Ovary (tissue), 3 donors: ENCODE measurements around the gene CXCR2.

ENCODE experiments used
- CTCF ChIP-seq, 3 donors: fragments of 450-650 bp in 2 of 3; fragments of 200-600 bp in 1 of 3; IDR thresholded peaks; one replicate each; pipeline versions ENCODE4 v1.5.1 to v1.8.0; 2016 to 2022; ENCODE audit warnings: antibody characterized with exemption in 3 of 3, mild to moderate bottlenecking in 1 of 3
- POLR2A ChIP-seq: fragments of 450-650 bp; IDR thresholded peaks from one replicate; pipeline ENCODE4 v1.6.1; 2017; ENCODE audit warnings: antibody characterized with exemption, mild to moderate bottlenecking, moderate library complexity
- donor health status: DM: no; HTN: no; CAD: no.

GRCh38 chr2:218097975-218098374, 27.9 kb upstream of the CXCR2 start:
- no peak for TF ChIP-seq CTCF (IDR thresholded peaks at IDR 0.05)
- no peak for TF ChIP-seq POLR2A
